Measurements from ENCODE around the gene EXD3. TPM values are rescaled to one million over a fixed set of nuclear protein-coding genes. Genes with fewer than 3 reads are reported as not detected.

Gene EXD3
- total RNA-seq, 2 experiments from 2014 or later = 8.1 to 9.0 TPM

DNA sequence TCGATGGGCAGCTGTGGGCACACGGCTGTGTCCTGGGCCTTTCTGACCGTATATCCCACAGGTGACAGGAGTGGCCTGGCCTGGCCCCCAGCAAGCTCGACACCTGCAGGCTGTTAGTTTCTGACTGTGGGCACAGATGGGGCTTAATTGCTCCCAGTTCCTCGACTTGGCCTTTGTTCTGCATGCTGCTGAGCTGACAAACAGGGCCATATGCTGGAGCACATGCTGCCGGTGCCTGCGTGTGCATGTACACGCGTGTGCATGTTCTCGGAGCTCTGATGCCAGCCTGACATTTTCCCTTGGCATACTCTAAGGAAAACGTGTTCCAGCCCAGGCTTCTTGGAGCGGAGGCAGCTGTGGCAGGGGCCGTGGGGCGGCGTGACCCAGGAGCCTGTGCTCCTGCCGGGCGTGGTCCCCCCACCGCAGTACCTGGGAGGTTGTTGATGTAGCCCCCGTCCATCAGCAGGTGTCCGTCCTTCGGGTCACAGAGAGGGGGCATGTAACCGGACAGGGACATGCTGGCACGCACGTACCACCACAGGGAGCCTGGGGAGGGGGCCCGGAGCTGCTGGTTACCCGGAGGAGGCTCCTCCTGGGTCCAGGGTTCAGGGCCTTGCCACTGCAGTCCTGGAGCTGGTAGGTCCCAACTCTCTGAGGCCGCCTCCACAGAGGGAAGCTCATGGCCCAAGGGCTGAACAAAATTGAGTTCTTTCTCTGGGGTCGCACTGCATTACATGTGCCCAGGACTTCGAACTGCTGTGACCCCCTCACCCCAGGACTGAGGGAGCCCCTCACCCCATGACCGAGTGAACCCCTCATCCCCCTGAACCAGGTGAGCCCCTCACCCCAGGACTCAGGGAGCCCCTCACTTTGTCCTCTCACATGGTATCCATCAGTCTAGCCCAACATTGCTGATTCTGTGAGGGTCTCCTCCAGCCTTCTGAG is 40.3 kb upstream of the EXD3 start:
- no peaks in the 10 kb centered on the region for H3K36me3 Mint-ChIP-seq (ENCODE audit: low read depth)
- peaks cover 25% of the 10 kb centered on the region for H3K4me1 Mint-ChIP-seq (ENCODE audit: low read depth)
- TF ChIP-seq, protein P1, sequence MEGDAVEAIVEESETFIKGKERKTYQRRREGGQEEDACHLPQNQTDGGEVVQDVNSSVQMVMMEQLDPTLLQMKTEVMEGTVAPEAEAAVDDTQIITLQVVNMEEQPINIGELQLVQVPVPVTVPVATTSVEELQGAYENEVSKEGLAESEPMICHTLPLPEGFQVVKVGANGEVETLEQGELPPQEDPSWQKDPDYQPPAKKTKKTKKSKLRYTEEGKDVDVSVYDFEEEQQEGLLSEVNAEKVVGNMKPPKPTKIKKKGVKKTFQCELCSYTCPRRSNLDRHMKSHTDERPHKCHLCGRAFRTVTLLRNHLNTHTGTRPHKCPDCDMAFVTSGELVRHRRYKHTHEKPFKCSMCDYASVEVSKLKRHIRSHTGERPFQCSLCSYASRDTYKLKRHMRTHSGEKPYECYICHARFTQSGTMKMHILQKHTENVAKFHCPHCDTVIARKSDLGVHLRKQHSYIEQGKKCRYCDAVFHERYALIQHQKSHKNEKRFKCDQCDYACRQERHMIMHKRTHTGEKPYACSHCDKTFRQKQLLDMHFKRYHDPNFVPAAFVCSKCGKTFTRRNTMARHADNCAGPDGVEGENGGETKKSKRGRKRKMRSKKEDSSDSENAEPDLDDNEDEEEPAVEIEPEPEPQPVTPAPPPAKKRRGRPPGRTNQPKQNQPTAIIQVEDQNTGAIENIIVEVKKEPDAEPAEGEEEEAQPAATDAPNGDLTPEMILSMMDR (IDR thresholded peaks at IDR 0.05) = no peak
- intact Hi-C loops (cut with micrococcal nuclease) = no loop called here
- peak overlapping the region; percentile 83 for H3K4me3 Mint-ChIP-seq
- ChIA-PET CTCF (interaction anchor here (1.3 to 2.1 kb wide), 2 partner anchors 8 to 161 kb away, joined by 4 to 5 read pairs; partner anchors contain the start of gene NRARP), POLR2A (interaction anchor here (0.7 to 1.5 kb wide), 3 partner anchors 16 to 40 kb away, joined by 3 to 6 read pairs (median 4); partner anchors contain the start of genes EXD3 and NOXA1)
- no peak for ATAC-seq
- DNase-seq = no peak
- H3K9me3 Mint-ChIP-seq = no peaks in the 10 kb centered on the region
- H3K27ac Mint-ChIP-seq = peak overlapping the region; percentile 46
- peaks cover 3% of the 10 kb centered on the region for H3K27me3 Mint-ChIP-seq

DNA sequence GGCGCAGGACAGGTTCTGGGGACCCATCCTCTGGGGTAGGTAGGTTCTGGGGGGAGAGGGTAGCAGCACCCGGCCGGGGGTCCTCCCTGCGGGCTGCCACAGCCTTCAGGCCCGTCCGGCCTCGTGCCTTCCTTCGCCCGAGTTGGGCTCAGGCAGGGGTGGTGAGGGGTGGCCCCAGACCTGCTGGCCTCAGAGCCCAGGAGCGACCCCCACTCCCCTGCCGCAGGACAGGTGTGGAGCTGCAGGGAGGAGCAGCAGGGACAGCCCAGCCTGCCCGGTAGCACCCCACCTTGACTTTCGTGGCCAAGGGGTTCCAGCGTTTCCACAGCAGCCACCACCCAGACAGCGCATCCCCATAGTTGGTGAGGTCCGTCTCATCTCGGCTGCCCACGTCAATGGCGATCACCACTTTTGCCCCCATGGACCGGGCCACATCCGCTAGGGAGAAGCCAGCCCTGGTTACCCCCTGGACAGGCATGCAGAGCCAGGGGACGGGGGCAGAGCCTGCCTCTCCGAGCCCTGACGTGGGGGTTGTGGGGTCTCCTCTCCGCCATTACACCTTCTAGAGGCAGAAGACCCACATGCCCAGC is 39.5 kb upstream of the EXD3 start:
- Mint-ChIP-seq H3K4me3 (peak overlapping the region; percentile 83), H3K27ac (peak overlapping the region; percentile 91), H3K9me3 (no peaks in the 10 kb centered on the region), H3K27me3 (no peaks in the 10 kb centered on the region), H3K4me1 (ENCODE audit: low read depth) (peaks cover 25% of the 10 kb centered on the region), H3K36me3 (ENCODE audit: low read depth) (no peaks in the 10 kb centered on the region)
- TF ChIP-seq, protein P1 (IDR thresholded peaks at IDR 0.05) = no peak
- ATAC-seq (no peak), DNase-seq (no peak)
- CTCF ChIA-PET = interaction anchor here (1.3 to 2.1 kb wide), 2 partner anchors 8 to 161 kb away, joined by 4 to 5 read pairs; partner anchors contain the start of gene NRARP
- POLR2A ChIA-PET = interaction anchor here (0.6 to 1.5 kb wide), 7 partner anchors 9 to 39 kb away, joined by 3 to 6 read pairs (median 3); partner anchors contain the start of genes EXD3 and NOXA1
- intact Hi-C loops (cut with micrococcal nuclease) = no loop called here

DNA sequence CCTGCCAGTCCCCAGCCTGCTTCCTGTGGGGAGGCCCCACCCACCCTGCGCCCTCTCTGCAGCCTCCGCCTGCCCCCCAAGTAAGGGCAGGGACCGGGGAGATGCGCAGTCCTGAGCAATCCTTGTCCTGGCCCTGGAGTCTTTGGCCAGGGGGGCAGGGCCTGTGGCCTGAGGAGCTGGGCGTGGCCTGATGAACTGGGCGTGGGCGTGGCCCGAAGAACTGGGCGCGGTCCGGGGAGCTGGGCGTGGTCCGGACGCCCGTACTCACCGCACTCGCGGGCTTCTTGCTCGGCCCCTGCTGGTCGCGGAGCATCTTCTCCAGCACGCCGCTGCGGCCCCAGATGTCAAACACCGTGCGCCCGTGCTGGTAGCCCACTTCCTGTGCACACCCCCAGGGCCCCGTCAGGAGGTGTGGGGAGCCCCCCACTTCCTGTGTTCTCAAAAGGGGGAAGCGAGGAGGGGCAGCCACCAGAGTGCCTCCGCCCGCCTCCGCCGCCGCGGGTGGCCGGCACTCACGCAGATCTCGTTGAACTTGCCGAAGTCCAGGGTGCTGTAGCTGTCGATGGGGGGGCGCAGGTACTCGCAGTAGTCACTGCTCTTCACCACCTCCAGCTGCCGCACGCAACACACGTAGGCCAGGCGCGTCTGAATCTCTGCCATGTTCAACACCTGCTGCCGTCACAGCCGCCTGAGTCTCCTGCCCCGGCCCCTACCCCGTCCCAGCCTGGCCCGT is 38.9 kb upstream of the EXD3 start:
- ATAC-seq (peak; percentile 84), DNase-seq (peak; percentile 98)
- Mint-ChIP-seq H3K9me3 (no peaks in the 10 kb centered on the region), H3K4me1 (ENCODE audit: low read depth) (peaks cover 29% of the 10 kb centered on the region), H3K27me3 (no peaks in the 10 kb centered on the region), H3K36me3 (ENCODE audit: low read depth) (peaks cover 2% of the 10 kb centered on the region), H3K4me3 (peak overlapping the region; percentile 83), H3K27ac (peak overlapping the region; percentile 91)
- TF ChIP-seq, protein P1 (IDR thresholded peaks at IDR 0.05) = no peak
- CTCF ChIA-PET = interaction anchor here (1.3 to 2.1 kb wide), 3 partner anchors 9 to 160 kb away, joined by 3 to 5 read pairs (median 4); partner anchors contain the start of gene NRARP
- intact Hi-C loops (cut with micrococcal nuclease) = no loop called here
- POLR2A ChIA-PET = interaction anchor here (0.6 to 1.5 kb wide), 8 partner anchors 8 to 38 kb away, joined by 3 to 6 read pairs (median 3); partner anchors contain the start of genes EXD3 and NOXA1

DNA sequence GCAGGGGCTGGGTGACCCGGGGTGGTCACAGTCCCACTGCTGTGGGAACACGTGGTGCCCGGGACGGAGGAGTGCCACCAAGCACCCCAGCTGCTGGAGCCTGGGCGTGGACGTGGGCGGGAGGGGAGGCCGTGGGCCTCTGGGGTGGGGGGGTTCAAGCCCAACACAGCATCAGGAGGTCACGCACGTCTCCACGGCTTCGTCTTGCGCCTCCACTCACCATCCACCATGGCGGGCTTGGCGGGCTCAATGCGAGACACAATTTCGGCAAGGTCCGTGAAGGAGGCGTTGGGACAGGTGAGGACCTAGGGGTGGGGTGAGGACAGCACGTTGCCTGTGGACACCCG is 38.3 kb upstream of the EXD3 start:
- Mint-ChIP-seq H3K9me3 (no peaks in the 10 kb centered on the region), H3K4me1 (ENCODE audit: low read depth) (peaks cover 33% of the 10 kb centered on the region), H3K36me3 (ENCODE audit: low read depth) (peaks cover 6% of the 10 kb centered on the region), H3K27ac (peak overlapping the region; percentile 91), H3K4me3 (peak overlapping the region; percentile 83), H3K27me3 (no peaks in the 10 kb centered on the region)
- TF ChIP-seq, protein P1 (IDR thresholded peaks at IDR 0.05) = no peak
- ATAC-seq (no peak), DNase-seq (no peak)
- ChIA-PET CTCF (interaction anchor here (1.4 to 2.1 kb wide), 2 partner anchors 16 to 159 kb away, joined by 3 to 5 read pairs; partner anchors contain the start of gene NRARP), POLR2A (interaction anchor here (0.6 to 1.1 kb wide), 2 partner anchors 8 to 17 kb away, joined by 3 read pairs; no protein-coding TSS in a partner anchor)
- intact Hi-C loops (cut with micrococcal nuclease) = no loop called here
